ENCODE data around the gene TCAF1.
"Not testable (repeated sequence)": the region's sequence is repeated elsewhere in the genome, so short reads cannot be mapped to it uniquely, and the experiment has no call there.

TCAF1 gene

DNA sequence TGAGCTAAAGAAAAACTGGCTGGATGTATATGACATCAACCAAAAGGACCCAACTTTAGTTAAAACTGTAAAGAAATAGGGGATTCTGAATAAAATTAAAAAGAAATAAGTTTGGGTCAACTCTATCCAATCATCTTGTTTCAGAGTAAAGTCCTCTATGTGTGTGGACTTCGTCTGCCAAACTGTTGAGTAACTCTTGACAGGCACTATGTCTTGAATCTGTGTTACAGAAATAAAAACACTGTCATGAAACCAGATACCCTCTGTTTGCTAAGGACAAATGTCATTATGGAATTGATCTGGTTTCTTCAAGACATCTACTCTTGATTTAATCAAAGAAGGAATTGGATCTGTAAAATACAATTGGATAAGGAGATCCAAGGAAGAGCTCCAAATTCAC lies 46.5 kb downstream of the TCAF1 start:
- DNase-seq (ENCODE audit: low spot score): not testable (repeated sequence)

DNA sequence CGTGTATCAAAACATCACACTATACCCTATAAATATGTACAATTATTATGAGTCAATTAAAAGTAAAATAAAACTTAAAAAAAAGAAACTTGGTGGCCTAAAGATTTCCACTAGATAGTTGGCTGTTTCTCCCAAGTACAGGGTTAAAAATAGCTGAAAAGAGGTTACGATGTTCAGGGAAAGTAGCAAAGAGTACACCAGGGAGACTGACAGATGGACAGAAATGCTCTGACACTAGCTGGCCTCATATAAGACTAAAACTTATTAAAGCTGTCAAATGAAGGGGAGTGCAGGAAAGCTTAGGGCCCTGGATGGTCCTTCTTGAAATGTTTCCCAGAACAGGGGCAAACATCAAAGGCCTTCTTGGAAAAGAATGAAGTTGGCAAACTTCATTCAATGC lies 51.3 kb downstream of the TCAF1 start:
- no peak for DNase-seq (ENCODE audit: low spot score)

DNA sequence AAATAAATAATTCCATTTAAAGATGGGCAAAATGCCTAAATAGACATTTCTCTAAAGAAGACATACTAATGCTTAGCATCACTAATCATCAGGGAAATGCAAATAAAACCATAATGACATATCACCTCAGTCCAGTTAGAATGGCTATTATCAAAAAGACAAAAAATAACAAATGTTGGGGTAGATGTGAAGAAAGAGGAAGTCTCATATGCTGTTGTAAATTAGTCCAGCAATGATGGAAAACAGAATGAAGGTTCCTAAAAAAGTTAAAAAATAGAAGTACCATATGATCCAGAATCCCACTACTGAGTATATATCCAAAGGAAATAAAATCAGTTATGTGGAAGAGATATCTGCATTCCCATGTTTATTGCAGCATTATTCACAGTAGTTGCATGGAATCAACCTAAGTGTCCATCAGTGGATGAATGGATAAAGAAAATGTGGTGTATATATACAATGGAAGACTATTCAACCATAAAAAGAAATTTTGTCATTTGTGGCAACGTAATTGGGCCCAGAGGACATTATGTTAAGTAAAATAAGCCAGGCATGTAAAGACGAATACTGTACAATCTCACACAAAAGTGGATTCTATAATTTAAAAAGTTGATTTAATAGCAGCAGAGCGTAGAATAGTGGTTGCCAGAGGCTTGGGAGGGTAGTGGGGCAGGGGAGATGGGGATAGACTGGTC lies 52.0 kb downstream of the TCAF1 start:
- no peak for DNase-seq (ENCODE audit: low spot score)

DNA sequence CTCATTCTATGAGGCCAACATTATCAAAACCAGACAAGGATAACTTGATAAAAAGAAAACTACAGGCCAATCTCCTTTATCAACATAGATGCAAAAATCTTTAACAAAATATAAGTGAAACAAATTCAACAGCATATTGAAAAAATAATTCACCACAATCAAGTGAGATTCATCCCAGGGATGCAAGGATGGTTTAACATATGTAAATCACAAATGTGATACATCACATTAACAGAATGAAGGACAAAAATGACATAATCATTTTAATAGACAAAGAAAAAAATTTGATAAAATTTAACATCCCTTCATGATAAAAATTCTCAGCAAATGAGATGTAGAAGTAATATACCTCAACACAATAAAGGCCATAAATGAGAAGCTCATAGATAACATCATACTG lies 53.8 kb downstream of the TCAF1 start:
- DNase-seq (ENCODE audit: low spot score): no peak

DNA sequence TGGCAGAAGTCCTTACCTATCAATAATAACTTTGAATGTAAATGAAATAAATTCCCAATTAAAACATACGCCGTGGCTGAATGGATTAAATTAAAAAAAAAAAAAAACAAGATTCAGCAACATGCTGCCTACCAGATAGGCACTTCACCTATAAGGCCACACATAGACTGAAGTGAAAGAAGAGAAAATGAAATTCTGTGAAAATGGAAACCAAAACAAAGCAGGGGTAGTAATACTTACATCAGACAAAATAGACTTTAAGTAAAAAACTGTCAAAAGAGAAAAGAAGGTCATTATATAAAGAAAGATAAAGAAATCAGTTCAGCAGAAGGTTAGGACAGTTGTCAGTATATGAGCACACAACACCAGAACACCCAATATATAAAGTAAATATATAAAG lies 55.3 kb downstream of the TCAF1 start:
- DNase-seq (ENCODE audit: low spot score): no peak

DNA sequence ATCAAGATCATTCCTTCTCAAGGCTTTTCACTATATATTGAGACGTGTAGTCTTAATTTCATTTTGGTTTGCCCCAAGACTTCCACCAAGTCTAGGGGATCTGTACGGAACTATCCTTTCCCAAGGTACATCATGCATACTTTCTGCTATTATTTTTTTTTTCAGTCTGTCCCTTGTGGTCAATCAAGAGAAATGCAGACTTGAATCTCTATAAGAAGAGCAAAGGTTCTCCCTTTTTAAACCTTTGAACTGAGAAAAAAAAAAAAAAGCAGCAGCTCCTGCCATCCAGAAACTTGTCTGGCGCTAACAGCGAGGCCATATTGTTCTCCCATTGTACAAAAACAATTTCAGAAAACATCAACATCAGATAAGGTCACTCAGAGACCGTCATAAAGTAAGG lies 60.3 kb downstream of the TCAF1 start:
- not testable (repeated sequence) for DNase-seq (ENCODE audit: low spot score)

DNA sequence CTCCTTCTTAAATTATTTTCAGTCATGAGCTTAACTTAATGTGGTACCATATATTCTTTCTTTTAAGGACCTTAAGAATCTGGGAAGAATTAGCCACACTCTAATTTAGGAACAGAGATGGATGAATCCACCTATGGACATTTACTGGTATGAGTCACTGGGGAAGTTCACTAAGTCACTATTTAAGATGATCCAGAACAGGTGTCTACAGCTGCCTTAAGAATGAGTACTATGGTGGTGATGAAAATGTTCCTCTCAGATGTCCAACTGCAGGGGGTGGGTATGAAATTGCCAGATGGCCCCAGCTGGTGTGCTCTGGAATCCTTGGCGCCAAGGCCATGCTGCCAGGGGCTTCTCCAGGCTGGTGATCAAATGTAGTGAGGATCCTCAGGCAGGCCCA lies 61.9 kb downstream of the TCAF1 start:
- not testable (repeated sequence) for DNase-seq (ENCODE audit: low spot score)

DNA sequence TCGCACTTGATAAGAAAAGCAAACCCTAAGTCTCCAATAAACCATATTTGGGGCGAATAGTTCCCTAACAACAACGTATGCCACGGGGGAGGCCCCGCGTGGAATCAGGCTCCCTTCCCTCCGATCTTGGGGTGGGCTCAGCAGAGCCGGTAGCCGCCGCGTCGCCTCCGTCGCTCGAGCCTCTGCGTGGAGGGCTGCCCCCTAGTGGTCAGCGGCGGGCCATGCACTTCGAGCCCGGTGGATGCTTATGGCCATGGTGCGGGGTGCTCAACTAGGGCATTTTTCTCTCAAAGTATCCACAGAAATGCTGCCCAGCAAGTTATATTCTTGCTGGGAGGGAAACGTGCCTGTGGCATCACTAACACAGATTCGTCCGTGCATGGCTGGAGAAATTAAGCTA lies 64.8 kb downstream of the TCAF1 start:
- DNase-seq (ENCODE audit: low spot score): not testable (repeated sequence)

DNA sequence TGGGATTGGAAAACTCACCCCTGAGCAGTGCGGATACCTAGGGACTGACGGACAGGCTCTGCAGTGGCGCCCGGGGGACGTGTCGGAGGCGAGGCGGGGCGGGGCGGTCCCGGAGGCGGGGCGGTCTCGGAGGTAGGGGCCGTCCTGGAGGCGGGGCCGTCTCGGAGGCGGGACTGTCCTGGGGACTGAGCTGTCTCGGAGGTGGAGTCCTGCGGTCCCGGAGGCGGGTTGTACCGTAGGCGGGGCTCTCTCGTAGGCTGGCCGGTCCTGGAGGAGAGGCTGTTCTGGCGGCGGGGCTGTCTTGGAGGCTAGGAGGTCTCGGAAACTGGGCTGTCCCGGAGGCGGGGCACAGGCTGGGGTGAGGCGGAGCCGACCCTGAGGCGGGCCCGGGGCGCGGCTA lies 65.4 kb downstream of the TCAF1 start:
- DNase-seq (ENCODE audit: low spot score): not testable (repeated sequence)

DNA sequence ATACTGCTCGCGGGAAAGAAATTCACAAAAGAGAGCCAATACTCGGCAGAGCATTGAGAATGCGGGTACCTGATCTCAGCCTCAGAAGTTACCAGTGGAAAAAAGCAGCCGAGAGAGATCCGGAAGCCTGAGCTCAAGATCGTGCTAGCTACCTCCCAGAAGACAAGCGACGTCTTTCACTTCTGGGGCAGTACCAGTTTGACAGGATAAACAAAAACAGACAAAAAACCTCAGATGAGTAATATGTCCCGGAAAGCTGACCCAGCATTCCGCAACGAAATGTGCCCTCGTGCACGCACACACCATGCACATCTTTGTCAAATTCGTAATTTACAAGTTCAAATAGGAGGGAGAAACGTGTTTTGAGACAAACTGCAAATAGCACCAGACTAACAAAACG lies 65.9 kb downstream of the TCAF1 start:
- not testable (repeated sequence) for DNase-seq (ENCODE audit: low spot score)

DNA sequence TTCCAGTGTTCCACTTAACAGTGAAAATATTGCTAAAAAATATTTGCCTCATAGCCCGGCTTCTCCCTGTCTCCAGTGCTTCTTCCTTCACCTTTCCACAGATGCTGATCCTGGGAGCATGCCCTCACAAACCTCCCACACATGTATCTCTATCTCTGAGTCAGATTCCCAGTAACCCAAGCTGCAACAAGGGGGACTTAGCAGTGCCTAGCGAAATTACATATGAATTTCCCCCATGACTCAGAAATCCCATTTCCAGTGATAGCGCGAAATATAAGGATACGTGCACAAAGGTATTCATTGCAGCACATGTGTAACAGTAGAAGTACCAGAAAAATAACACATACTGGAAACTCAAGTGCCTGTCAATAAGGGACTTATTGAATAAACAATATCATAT lies 75.4 kb downstream of the TCAF1 start:
- DNase-seq (ENCODE audit: low spot score): not testable (repeated sequence)

DNA sequence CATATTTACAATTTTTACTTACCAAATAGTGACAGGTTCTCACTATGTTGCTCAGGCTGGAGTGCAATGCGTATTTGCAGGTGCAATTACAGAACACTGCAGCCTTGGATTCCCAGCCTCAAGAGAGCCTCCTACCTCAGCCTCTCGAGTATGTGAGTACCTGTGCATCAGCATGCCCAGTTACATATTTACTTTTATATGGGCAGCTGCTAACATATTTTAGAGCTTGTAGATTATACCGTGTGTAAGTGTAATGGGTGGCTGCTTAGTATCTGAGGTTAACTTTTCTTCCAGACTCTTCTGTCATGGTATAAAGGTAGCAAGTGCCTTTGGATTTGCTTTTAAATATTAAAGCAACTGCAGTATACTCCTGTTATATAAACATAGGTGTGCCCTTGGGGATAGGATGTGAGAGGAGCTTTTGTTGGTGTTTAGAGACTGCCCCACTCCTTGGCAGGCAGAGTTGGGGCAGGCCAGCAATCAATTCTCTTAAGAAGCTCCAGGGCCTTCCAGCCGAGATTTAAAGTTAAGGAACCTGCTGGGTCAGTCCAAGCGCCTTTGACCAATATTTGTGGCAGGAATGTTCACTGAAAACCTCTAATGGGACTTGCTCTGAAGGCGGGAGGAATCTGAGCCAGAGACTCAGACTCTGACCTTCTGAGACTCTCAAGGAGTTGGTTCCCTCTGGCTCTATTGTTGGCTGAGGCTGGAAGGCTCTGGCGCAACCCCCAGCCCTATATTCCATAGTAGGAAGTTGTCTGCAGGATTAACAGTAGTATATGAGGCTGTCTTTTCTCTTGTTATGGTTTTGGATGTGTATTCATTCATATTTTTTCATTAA lies 77.5 kb downstream of the TCAF1 start:
- DNase-seq (ENCODE audit: low spot score): not testable (repeated sequence)

DNA sequence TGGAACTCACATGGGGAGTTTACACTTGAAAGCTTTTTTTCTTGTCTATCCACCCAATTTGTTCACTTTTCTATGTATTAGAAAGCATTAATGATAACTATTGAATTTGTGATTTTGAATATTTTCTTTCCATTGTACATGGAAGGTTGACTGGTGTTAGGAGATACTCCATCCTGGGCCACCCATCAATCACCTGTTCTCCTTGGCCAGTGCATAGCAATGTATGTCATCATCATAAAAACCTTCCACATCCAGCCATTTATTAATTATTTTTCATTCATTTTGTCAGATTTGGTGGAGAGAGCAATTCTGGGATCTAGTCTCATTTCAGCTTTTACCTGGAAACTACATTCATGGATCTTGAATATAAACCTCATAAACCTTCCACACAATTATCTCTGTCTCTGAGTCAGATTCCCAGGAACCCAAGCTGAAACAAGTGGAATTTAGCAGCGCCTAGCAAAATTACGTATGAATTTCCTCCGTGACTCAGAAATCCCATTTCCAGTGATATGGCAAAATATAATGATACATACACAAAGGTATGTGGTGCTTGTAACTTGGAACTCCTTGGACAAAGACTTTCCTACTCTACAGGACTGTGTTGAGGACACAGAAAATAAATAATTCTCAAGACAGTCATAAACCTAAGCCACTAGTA lies 78.2 kb downstream of the TCAF1 start:
- not testable (repeated sequence) for DNase-seq (ENCODE audit: low spot score)

DNA sequence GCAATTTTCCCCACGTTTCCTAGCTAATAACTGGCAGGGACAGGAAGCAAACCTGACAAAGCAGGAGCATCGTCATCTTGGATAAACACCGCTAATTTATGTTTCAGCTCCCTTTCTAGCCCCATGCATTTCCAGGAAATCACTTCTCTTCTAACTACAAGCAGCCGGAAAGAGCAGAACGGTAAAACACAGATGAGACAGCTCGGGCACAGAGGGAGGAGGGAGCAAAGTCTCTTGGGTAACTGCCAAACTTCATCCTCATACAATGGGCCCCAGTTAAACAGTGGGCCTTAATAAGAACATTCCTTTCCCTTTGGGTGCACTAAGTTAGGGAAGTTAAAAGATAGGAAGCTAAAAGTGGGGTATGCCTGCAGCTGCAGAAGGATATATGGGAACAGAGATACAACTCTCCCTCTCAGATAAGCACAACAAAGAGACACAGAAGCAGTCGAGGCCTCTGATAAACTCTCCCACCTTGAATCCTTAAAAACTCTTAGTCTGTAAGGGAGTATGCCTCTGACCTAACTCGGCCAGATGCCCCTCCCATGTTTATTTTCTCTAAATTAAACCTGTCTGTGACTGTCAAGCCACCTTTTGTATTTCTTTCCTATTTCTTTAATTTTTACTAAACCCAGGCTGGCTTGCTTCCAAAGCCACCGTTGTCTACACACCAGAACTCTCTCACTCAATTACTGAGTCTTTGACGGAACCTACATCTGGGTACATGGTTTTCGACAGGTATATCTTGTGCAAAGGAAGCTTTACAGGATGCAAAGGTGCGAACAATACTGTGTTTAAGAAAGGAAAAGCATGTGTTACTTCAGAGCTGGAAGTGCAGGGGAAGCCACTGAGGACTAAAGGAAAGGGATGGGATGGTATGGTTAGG lies 80.3 kb downstream of the TCAF1 start:
- DNase-seq (ENCODE audit: low spot score): not testable (repeated sequence)

DNA sequence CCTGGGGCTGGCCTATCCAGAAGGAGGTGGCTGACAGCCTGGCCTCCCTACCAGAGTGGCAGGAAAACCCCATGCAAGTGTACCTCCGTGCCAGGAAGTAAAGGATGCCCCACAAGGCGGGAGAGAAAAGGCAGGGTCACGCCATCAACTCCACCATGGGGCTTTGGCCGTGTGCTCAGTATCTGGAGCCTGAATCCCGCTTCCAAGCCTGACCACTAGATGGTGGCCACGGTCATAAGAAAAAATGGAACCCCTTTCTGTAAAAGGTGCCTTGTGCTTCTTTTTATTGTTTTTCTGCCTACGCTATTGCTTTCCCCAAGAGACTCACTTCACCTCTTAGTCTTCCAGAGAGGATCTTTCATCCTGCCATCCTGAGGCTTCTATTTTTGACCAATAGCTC lies 84.1 kb downstream of the TCAF1 start:
- not testable (repeated sequence) for DNase-seq (ENCODE audit: low spot score)

DNA sequence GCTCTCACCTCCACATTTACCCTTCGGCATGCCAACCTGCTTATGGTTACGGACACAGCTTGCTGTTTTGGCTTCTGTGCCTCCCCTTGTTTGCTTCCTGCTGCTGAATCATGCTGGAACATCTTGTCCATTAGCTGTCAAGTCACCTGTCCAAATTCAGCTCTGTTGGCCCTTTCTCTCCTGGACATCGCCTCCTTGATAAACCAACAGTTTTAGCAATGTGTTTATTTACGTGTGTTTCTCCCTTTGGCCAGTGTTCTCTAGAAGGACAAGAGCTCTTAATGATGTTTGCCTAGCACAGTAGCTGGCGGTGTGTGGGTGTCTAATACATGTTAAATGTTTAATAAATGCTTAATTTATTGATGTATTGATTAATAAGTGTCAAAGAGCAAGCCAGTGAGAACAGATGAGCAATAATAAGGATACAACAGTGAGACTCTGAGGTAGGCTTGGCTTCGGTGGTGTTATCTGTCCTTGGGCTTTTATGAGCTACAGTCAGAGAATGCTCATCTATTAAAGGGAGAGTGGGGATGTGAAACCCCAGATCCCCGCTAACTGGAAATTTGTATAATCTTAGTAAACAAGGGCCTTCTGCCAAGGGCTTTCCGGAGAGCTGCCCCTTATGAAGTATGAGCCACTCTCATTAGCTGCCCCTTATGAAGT lies 85.4 kb downstream of the TCAF1 start:
- not testable (repeated sequence) for DNase-seq (ENCODE audit: low spot score)

DNA sequence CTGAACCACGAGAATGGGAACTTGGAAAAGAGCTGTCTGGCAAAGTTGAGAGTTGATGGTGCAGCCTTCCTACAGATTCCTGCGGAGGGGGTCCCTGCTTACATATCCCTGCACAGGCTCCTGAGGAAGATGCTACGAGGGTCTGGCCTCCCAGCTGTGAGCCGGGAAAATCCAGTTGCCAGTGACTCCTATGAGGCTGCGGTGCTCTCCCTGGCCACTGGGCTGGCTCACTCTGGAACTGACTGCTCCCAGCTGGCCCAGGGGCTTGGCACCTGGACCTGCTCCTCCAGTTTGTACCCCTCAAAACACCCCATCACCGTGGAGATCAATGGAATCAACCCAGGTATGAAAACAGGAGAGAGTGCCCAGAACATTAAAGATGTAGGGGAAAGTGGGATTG lies 91.3 kb downstream of the TCAF1 start:
- not testable (repeated sequence) for DNase-seq (ENCODE audit: low spot score)

DNA sequence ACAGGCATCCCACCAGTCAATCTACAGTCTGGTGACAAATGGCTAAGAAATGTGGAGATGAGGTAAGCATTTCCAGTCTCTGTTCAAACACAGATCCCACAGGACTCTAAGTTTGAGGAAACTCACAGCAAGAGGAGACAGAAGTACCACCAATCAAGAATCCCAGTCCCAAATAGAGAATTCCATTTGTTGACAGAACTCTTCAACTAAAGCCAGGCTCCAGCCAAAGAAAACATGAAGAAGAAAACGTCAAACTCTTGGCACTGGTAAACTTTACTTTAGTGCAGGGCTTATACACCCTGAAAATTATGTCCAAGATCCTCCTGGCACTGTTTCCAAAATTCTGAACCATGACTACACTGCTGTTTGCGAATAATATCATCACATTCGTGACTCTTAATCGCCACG lies 95.3 kb downstream of the TCAF1 start:
- not testable (repeated sequence) for DNase-seq (ENCODE audit: low spot score)

Measured in globus pallidus (tissue), 1 donor.